Liver (tissue), 9 donors: ENCODE results near the gene LTBP2. TPM values are rescaled to one million over a fixed set of nuclear protein-coding genes. Genes with fewer than 3 reads are reported as not detected.

ENCODE experiments used
- DNase-seq: peaks from one replicate; pipeline ENCODE4 v3.0.0-alpha.2; 2017; ENCODE audit warnings: low spot score
- H3K27ac ChIP-seq, 2 donors: one replicate each; pipeline ENCODE4 v1.7.0; 2013; ENCODE audit warnings: inconsistent platforms in 2 of 2, low read length in 2 of 2, control low read depth in 1 of 2, low read depth in 1 of 2, mild to moderate bottlenecking in 1 of 2
- H3K27me3 ChIP-seq, 4 donors: one replicate each; pipeline versions ENCODE4 v1.6.1 to v1.7.0; 2013; ENCODE audit warnings: low read length in 3 of 4, inconsistent platforms in 1 of 4, mild to moderate bottlenecking in 1 of 4, moderate library complexity in 1 of 4; ENCODE audit not compliant: control insufficient read depth in 4 of 4, insufficient read depth in 4 of 4
- H3K36me3 ChIP-seq, 4 donors: one replicate each; pipeline versions ENCODE4 v1.6.1 to v1.7.0; 2013; ENCODE audit warnings: low read length in 3 of 4, mild to moderate bottlenecking in 3 of 4, low read depth in 1 of 4, moderate library complexity in 1 of 4; ENCODE audit not compliant: control insufficient read depth in 4 of 4, insufficient read depth in 3 of 4
- H3K4me1 ChIP-seq, 4 donors: one replicate each; pipeline versions ENCODE4 v1.6.1 to v1.7.0; 2013; ENCODE audit warnings: low read length in 3 of 4, mild to moderate bottlenecking in 3 of 4, moderate library complexity in 1 of 4; ENCODE audit not compliant: control insufficient read depth in 4 of 4, insufficient read depth in 4 of 4
- H3K4me3 ChIP-seq, 3 donors: one replicate each; pipeline versions ENCODE4 v1.6.1 to v1.7.0; 2013; ENCODE audit warnings: low read length in 3 of 3, control low read depth in 1 of 3, low read depth in 1 of 3, mild to moderate bottlenecking in 1 of 3
- H3K9ac ChIP-seq, 2 donors: one replicate each; pipeline ENCODE4 v1.7.0; 2013; ENCODE audit warnings: low read length in 2 of 2, mild to moderate bottlenecking in 2 of 2, moderate library complexity in 2 of 2, control low read depth in 1 of 2, low read depth in 1 of 2
- H3K9me3 ChIP-seq, 4 donors: one replicate each; pipeline versions ENCODE4 v1.6.1 to v1.7.0; 2013; ENCODE audit warnings: low read length in 3 of 4; ENCODE audit not compliant: control insufficient read depth in 4 of 4
- CTCF ChIP-seq: fragments of 150-350 bp; IDR thresholded peaks from 2 replicates; pipeline ENCODE4 v1.5.1; 2017; ENCODE audit warnings: improper control_type of control experiment, low read depth, low read length; ENCODE audit not compliant: missing input control
- FOXA2 ChIP-seq: IDR thresholded peaks from 2 replicates; pipeline ENCODE4 v1.6.1; 2016; ENCODE audit warnings: antibody characterized with exemption
- GABPA ChIP-seq, 2 donors: IDR thresholded peaks in 1 of 2; conservative IDR thresholded peaks in 1 of 2; 2 replicates each; pipeline ENCODE4 v1.6.1; 2016; ENCODE audit warnings: antibody characterized with exemption in 2 of 2, mild to moderate bottlenecking in 1 of 2, moderate library complexity in 1 of 2
- HNF4A ChIP-seq, 2 donors: conservative IDR thresholded peaks; 2 replicates each; pipeline ENCODE4 v1.6.1; 2016; ENCODE audit warnings: antibody characterized with exemption in 2 of 2, mild to moderate bottlenecking in 2 of 2
- HNF4G ChIP-seq: IDR thresholded peaks from 2 replicates; pipeline ENCODE4 v1.6.1; 2016; ENCODE audit warnings: antibody characterized with exemption
- JUND ChIP-seq, 2 donors: IDR thresholded peaks; 2 replicates each; pipeline ENCODE4 v1.6.1; 2016; ENCODE audit warnings: antibody characterized with exemption in 2 of 2
- NR2F2 ChIP-seq: IDR thresholded peaks from 2 replicates; pipeline ENCODE4 v1.6.1; 2016; ENCODE audit warnings: antibody characterized with exemption
- RAD21 ChIP-seq, 2 donors: IDR thresholded peaks; 2 replicates each; pipeline ENCODE4 v1.6.1; 2016; ENCODE audit warnings: antibody characterized with exemption in 2 of 2, mild to moderate bottlenecking in 2 of 2
- RXRA ChIP-seq, 2 donors: IDR thresholded peaks; 2 replicates each; pipeline ENCODE4 v1.6.1; 2017 to 2018; ENCODE audit warnings: antibody characterized with exemption in 2 of 2, mild to moderate bottlenecking in 1 of 2
- TAF1 ChIP-seq: conservative IDR thresholded peaks from 2 replicates; pipeline ENCODE4 v1.6.1; 2016; ENCODE audit warnings: antibody characterized with exemption, mild to moderate bottlenecking
- YY1 ChIP-seq: IDR thresholded peaks from 2 replicates; pipeline ENCODE4 v1.6.1; 2016; ENCODE audit warnings: antibody characterized with exemption, mild to moderate bottlenecking
- WGBS: extraction: QIAGEN DNeasy Blood & Tissue Kit; methylation state at CpG from one replicate; pipeline ENCODE4 v1.1.7; 2013; 5-methylcytosine and 5-hydroxymethylcytosine counted together
- polyA plus RNA-seq, 2 donors: library from polyadenylated mRNA; stranded (reverse) in 1 of 2; unstranded in 1 of 2; fragments of 200-250 nt in 1 of 2; fragments of >200 nt in 1 of 2; fragmentation: Nextera tagmentation in 1 of 2; extraction: Ambion mirVana in 1 of 2; gene quantifications; one replicate each; pipeline versions ENCODE4 v1.2.1 to v1.2.3, GENCODE V29; 2013 to 2015
- total RNA-seq, 2 donors: library from RNA; depleted of rRNA; stranded (reverse); fragments of >200 nt; gene quantifications; one replicate each; pipeline ENCODE4 v1.2.3, GENCODE V29; 2014
- TF ChIP-seq, protein P1 (sequence below): IDR thresholded peaks from 2 replicates; pipeline ENCODE4 v1.6.1; 2016; ENCODE audit warnings: antibody characterized with exemption
- TF ChIP-seq, protein P2 (sequence below): IDR thresholded peaks from 2 replicates; pipeline ENCODE4 v1.6.1; 2016; ENCODE audit warnings: antibody characterized with exemption
- donor health status: healthy.
- donor health status: healthy.
- donor health status: healthy.
- donor health status: healthy.
- donor health status: healthy.

LTBP2 gene
- total and polyA plus RNA-seq, 4 donors = 0.24 to 1.3 (median 0.89) TPM

GRCh38 chr14:74550071-74550470 is 62.0 kb downstream of the LTBP2 start (continued):
- TF ChIP-seq CTCF = no peak
- TF ChIP-seq, protein P1, sequence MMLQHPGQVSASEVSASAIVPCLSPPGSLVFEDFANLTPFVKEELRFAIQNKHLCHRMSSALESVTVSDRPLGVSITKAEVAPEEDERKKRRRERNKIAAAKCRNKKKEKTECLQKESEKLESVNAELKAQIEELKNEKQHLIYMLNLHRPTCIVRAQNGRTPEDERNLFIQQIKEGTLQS = no peak

- H3K9me3 ChIP-seq = no peaks in the 10 kb centered on the region
- H3K9ac ChIP-seq = no peak overlapping the region
- TF ChIP-seq NR2F2 (no peak), FOXA2 (no peak), HNF4G (no peak), JUND (IDR thresholded peaks at IDR 0.05) (no peak), CTCF (no peak), TAF1 (no peak)
- TF ChIP-seq, protein P2, sequence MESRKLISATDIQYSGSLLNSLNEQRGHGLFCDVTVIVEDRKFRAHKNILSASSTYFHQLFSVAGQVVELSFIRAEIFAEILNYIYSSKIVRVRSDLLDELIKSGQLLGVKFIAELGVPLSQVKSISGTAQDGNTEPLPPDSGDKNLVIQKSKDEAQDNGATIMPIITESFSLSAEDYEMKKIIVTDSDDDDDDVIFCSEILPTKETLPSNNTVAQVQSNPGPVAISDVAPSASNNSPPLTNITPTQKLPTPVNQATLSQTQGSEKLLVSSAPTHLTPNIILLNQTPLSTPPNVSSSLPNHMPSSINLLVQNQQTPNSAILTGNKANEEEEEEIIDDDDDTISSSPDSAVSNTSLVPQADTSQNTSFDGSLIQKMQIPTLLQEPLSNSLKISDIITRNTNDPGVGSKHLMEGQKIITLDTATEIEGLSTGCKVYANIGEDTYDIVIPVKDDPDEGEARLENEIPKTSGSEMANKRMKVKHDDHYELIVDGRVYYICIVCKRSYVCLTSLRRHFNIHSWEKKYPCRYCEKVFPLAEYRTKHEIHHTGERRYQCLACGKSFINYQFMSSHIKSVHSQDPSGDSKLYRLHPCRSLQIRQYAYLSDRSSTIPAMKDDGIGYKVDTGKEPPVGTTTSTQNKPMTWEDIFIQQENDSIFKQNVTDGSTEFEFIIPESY = no peak
- TF ChIP-seq, protein P1 = no peak
- 87% methylated on average over 1 of the region's 1 CpG for WGBS
- no peaks in the 10 kb centered on the region for H3K36me3 ChIP-seq
- no peak overlapping the region for H3K4me3 ChIP-seq
- DNase-seq = no peak
- H3K4me1 ChIP-seq = no peaks in the 10 kb centered on the region
- H3K27ac ChIP-seq = no peak overlapping the region
- H3K27me3 ChIP-seq = no peaks in the 10 kb centered on the region
These were observed 62.4 kb downstream of the LTBP2 start for GRCh38 chr14:74549588-74549987.

GRCh38 chr14:74548881-74549280 is 63.2 kb downstream of the LTBP2 start:
- H3K27ac ChIP-seq = no peak overlapping the region
- WGBS = 86% methylated on average over 3 of the region's 3 CpGs
- DNase-seq = no peak
- no peaks in the 10 kb centered on the region for H3K4me1 ChIP-seq
- H3K9ac ChIP-seq = no peak overlapping the region
- no peaks in the 10 kb centered on the region for H3K27me3 ChIP-seq
- H3K36me3 ChIP-seq = no peaks in the 10 kb centered on the region
- TF ChIP-seq RAD21 (IDR thresholded peaks at IDR 0.05) = no peak
- TF ChIP-seq, protein P2 = no peak
- no peak for TF ChIP-seq HNF4G
- TF ChIP-seq GABPA (IDR thresholded peaks at IDR 0.05 in 1 of 2, conservative IDR thresholded peaks at IDR 0.05 in 1 of 2) = no peak
- no peak for TF ChIP-seq NR2F2
- no peak for TF ChIP-seq RXRA (IDR thresholded peaks at IDR 0.05)
- TF ChIP-seq YY1 = no peak
- no peak for TF ChIP-seq HNF4A (conservative IDR thresholded peaks at IDR 0.05)
- no peak overlapping the region for H3K4me3 ChIP-seq
- H3K9me3 ChIP-seq = no peaks in the 10 kb centered on the region
